PC-9 (cell line): Measurements from ENCODE around the gene KRT80.

Source experiments
- EZH2 ChIP-seq: fragments of 200-600 bp; sonication (generic); IDR thresholded peaks from 2 replicates; pipeline ENCODE4 v1.8.0; 2017; ENCODE audit warnings: antibody characterized with exemption, low read depth
- TF ChIP-seq, protein P1 (sequence below): fragments of 200-600 bp; sonication (generic); conservative IDR thresholded peaks from 2 replicates; pipeline ENCODE4 v1.6.1; 2017; ENCODE audit warnings: mixed run types, antibody characterized with exemption, mild to moderate bottlenecking, moderate library complexity

DNA sequence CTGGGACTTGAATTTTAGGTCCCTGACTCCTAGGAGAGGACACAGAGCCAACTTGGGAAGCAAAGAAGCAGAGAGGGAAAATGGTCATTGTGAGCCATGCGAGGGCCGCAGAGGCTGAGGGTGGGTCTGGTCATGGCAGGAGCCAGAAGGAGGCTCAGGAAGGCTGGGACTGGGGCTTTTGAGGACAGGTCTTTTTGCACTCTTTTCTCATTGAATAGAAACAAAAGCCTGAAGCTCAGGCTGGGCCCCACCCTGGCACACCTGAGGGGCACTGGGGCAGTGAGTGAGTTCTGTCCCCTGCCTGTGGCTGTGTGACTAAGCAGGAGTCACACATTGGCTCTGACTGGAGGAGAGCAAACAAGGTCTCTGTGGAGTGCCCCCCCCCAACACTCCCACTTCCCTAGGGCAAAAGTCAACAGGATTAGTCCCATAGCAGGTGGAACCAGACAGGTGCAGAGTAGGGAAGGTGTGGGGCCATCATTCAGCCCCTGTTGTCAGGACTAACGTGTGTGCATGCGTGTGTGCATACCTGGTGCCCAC lies 44.1 kb upstream of the KRT80 start:
- TF ChIP-seq, protein P1, sequence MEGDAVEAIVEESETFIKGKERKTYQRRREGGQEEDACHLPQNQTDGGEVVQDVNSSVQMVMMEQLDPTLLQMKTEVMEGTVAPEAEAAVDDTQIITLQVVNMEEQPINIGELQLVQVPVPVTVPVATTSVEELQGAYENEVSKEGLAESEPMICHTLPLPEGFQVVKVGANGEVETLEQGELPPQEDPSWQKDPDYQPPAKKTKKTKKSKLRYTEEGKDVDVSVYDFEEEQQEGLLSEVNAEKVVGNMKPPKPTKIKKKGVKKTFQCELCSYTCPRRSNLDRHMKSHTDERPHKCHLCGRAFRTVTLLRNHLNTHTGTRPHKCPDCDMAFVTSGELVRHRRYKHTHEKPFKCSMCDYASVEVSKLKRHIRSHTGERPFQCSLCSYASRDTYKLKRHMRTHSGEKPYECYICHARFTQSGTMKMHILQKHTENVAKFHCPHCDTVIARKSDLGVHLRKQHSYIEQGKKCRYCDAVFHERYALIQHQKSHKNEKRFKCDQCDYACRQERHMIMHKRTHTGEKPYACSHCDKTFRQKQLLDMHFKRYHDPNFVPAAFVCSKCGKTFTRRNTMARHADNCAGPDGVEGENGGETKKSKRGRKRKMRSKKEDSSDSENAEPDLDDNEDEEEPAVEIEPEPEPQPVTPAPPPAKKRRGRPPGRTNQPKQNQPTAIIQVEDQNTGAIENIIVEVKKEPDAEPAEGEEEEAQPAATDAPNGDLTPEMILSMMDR, result no peak
- TF ChIP-seq EZH2, result no peak
